GM21367 (cell line): ENCODE results near the gene GIGYF2.
"Not testable (repeated sequence)": the region's sequence is repeated elsewhere in the genome, so short reads cannot be mapped to it uniquely, and the experiment has no call there.

Experiments used
- ATAC-seq: cut with Tn5 transposase; IDR thresholded peaks from one replicate; pipeline ENCODE4 v1.9.1; 2021; ENCODE audit not compliant: unreplicated experiment

The GIGYF2 gene

GRCh38 chr2:232906867-232907717 is 210.0 kb downstream of the GIGYF2 start:
- ATAC-seq: not testable (repeated sequence)

GRCh38 chr2:232907718-232908085 is 210.6 kb downstream of the GIGYF2 start:
- ATAC-seq: not testable (repeated sequence)

- no peak for ATAC-seq
Measured at GRCh38 chr2:232908695-232909094, 211.6 kb downstream of the GIGYF2 start.
